HG02759 (cell line): ENCODE measurements around the gene NELFE.
"Not testable (repeated sequence)": the region's sequence is repeated elsewhere in the genome, so short reads cannot be mapped to it uniquely, and the experiment has no call there.

ENCODE experiments used
- ATAC-seq: cut with Tn5 transposase; IDR thresholded peaks from one replicate; pipeline ENCODE4 v1.9.1; 2021; ENCODE audit warnings: mild to moderate bottlenecking, moderate library complexity; ENCODE audit not compliant: unreplicated experiment

The NELFE gene

DNA sequence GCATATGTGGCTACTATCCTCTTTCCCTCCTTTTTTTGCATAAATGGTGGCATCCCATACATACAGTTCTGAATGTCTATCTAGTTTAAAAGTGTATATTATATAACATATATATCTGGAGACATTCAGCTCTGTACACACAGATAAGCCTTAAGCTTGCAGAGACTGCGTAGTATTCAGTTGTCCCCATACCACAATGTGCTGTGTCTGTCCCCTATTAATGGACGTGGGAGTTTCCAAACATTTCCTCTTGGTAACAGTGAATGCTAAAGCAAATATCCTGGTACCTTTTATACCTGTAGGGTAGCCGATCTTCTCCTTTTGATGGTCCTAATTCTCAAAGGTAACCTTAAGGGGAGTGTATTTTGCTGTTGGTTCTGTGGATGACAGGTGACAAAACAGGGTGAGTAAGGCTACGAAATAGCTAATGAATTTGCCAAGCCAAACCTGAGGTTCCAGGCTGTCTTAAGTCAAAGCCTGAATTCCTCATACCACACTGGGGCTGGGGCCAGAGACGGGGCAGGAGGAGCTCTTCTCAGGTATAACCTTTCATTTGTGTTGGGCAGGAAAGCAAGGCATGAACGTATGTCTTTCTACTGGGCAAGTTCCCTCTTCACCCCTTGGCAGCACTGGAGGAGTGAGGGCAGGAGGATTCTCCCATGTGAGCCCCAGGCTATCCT is 39.0 kb downstream of the NELFE start:
- ATAC-seq = no peak

DNA sequence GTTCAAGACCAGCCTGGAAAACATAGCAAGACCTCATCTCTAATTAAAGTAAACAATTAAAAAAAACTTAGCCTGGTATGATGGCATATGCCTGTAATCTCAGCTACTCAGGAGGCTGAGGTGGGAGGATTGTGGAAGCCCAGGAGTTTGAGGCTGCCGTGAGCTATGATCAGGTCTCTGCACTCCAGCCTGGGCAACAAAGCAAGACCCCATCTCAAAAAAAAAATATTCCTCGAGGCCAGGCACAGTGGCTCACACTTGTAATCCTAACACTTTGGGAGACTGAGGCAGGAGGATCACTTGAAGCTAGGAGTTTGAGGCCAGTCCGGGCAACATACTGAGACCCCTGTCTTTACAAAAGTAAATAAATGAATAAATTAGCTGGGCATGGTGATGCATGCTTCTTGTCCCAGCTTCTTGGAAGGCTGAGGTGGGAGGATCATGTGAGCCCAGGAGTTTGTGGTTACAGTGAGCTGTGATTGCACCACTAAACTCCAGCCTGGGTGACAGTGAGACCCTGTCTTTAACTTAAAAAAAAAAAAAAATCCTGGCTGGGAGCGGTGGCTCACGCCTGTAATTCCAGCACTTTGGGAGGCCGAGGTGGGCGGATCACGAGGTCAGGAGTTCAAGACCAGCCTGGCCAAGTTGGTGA is 40.6 kb downstream of the NELFE start:
- ATAC-seq = no peak

DNA sequence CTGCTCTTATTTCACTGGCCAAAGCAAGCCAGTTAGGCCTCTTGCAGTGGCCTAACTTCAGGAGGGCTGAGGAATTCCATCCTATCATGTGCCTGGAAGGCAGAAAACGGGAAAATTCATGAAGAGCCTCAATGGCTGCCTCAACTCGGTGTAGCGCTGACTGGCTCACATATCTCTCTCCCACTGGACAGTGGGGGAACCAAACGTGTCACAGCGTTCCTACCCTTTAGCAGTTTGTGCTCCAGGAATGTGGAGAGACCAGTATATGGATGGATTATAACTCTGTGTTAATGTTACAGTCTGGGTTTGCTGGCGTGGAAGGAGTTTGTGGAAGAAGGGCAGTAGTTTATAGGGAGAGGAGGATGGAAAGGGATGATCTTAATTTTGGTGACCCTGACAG is 43.0 kb downstream of the NELFE start:
- ATAC-seq = no peak

DNA sequence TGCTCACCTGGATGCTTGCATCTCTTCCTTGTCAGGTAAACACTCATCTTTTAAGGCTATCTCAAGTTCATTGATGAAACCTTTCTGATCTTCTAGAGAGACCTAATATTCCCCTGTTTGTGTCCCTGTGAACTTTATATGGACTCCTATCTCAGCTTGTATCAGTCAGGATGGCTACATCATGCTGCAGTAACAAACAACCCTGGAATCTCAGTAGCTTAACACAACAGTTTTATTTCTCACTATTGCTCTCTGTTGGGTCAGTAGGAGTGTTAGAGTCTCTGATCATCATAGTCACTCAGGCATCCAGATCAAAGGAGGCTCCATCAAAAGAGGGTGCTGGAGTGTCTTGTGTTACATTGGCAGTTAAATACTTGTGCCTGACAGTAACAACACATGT is 43.4 kb downstream of the NELFE start:
- no peak for ATAC-seq

DNA sequence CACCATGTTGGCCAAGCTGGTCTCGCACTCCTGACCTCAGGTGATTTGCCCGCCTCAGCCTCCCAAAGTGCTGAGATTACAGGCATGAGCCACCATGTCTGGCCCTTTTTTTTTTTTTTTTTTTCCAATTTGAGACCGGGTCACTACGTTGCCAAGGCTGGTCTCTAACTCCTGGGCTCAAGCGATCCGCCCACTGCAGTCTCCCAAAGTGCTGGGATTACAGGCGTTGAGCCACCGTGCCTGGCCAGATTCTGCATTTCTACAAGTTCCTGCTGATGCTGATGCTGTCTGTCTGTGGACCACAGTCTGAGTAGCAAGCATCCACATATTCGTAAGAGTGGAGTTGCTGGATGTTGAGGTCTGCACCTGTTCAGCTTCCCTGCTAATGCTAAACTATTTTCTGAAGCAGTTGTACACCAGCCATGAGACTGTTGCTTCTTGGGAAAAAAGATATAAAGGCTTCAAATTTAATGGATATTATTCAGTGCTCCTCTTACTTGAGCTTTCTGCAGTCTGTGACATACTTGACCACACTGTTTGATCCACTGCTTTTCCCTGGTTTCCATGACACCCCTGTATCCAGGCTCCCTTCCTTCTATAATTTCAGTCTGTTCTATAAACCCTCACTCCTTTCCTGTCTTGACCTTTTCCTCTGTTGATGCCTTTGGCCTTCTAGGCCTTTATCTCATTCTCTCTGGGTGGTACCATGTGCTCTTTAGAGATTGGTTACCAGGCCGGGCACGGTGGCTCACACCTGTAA is 46.8 kb downstream of the NELFE start:
- ATAC-seq = no peak

DNA sequence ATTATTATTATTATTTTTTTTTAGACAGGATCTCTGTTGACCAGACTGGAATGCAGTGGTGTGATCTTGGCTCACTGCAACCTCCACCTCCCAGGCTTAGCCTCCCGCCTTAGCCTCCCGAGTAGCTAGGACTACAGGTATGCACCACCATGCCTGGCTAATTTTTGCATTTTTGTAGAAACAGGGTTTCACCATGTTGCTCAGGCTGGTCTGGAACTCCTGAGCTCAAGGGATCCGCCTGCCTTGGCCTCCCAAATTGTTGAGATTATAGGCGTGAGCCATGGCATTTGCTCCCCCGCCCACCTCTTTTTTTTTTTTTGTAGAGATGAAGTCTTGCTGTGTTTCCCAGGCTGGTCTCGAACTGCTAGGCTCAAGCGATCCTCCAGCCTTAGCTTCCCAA is 49.5 kb downstream of the NELFE start:
- not testable (repeated sequence) for ATAC-seq

DNA sequence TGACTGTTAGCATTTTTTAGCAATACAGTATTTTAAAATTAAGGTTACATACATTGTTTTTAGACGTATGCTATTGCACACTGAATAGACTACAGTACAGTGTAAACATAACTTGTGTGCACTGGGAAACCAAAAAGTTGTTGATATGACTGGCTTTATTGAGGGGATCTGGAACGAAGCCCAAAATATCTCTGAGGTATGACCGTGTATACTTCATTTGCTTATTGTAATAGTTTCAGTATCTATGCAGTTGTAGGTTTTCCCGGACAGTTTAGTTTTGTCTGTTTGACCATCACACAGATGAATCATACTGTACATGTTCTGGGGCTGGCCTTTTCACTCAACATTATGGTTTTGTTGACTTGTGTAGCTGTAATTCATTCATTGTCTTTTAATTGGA is 50.0 kb downstream of the NELFE start:
- ATAC-seq = peak; percentile 53

DNA sequence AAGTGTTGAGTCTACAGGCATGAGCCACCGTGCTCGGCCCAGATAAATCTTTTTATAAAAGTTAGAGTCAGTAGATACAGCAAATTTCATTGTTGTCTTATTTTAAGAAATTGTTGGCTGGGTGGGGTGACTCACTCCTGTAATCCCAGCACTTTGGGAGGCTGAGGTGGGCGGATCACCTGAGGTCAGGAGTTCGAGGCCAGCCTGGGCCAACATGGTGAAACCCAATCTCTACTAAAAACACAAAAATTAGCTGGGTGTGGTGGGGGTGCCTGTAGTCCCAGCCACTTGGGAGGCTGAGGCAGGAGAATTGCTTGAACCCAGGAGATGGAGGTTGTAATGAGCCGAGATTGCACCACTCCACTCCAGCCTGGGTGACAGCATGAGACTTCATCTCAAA is 50.5 kb downstream of the NELFE start:
- not testable (repeated sequence) for ATAC-seq

DNA sequence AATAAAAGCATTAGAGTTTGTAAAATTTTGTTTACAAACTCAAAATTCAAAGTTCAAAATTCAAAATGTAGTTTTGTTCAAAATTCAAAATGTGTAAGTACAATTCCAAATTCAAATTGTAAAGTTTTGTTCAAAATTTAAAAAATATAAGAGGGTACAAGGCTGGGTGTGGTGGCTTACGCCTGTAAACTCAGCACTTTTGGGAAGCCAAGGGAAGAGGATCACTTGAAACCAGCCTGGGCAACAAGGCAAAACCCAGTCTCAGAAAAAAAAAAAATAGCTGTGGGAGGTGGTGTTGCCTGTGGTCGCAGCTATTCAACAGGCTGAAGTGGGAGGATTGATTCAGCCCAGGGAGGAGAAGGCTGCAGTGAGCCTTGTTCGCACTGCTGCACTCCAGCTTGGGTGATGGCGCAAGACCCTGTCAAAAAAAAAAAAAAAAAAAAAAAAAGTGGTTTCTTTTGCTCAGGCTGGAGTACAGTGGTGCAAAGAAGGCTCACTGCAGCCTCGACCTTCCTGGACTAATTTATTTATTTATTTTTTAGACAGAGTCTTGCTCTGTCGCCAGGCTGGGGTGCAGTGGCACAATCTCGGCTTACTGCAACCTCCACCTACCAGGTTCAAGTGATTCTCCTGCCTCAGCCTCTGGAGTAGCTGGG is 51.5 kb downstream of the NELFE start:
- ATAC-seq = no peak

DNA sequence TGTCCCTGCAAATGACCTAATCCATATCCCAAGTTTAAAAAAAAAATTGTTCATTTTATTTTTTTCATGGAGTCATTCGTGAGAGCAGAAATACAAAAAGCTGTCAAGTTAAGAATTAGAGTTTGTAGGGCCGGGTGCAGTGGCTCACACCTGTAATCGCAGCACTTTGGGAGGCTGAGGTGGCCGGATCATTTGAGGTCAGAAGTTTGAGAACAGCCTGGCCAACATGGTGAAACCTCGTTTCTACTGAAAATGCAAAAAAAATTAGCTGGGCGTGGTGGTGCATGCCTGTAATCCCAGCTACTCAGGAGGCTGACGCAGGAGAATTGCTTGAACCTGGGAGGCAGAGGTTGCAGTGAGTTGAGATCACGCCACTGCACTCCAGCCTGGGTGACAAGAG is 52.0 kb downstream of the NELFE start:
- not testable (repeated sequence) for ATAC-seq

DNA sequence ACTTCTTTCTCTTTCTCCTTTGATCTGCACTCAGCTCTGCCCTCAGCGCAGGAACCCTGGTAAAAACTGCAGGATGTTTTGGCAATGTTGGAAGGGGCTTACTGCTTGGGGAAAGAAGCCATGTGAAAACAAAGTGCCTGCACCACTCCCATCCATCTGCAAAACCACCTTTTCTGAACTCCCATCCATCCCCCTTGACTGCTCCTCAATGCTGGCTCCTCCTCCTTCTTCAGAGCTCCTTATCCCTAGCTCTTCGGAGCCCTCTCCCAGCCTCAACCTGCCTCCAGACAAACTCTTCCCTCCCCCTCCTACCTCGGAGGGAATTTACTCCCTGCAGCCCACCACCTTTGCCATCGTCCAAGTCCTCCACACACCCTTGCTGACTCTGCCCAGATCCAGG is 52.6 kb downstream of the NELFE start:
- no peak for ATAC-seq

DNA sequence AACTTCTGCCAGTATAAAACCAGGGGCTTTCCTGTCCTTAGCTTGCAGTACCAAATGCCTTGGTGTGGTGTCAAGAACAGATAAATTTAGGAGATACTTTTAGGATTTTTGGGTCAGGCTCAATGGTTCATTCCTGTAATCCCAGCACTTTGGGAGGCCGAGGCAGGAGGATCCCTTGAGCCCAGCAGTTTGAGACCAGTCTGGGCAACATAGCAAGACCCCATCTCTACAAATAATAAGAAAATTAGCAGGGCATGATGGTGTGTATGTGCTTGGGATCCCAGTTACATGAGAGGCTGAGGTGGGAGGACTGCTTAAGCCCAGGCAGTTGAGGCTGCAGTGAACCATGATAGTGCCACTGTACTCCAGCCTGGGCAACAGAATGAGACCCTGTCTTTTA is 53.7 kb downstream of the NELFE start:
- no peak for ATAC-seq

DNA sequence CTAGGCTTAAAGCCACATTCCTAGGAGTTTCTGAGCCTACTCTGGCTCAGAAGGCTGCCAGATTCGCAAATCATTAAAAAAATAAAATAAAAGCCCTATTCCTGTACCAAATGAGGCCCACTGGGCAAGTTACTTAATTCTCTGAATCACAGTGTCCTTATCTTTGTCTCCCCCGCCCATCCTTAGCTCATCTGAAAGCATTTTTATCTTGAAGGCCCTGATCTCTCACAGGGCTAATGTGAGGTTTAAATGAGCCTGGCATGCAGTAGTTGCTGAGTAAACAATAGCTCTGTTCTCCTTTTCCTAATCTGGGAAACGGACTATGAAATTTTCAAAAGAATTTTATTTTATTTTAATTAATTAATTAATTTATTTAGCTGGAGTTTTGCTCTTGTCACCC is 54.8 kb downstream of the NELFE start:
- ATAC-seq = no peak
